ENCODE data around the gene VEGFA.

The VEGFA gene

DNA sequence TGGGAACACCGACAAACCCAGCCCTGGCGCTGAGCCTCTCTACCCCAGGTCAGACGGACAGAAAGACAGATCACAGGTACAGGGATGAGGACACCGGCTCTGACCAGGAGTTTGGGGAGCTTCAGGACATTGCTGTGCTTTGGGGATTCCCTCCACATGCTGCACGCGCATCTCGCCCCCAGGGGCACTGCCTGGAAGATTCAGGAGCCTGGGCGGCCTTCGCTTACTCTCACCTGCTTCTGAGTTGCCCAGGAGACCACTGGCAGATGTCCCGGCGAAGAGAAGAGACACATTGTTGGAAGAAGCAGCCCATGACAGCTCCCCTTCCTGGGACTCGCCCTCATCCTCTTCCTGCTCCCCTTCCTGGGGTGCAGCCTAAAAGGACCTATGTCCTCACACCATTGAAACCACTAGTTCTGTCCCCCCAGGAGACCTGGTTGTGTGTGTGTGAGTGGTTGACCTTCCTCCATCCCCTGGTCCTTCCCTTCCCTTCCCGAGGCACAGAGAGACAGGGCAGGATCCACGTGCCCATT is 15.3 kb downstream of the VEGFA start:
- DNase-seq (ENCODE audit: low spot score) = no peak

DNA sequence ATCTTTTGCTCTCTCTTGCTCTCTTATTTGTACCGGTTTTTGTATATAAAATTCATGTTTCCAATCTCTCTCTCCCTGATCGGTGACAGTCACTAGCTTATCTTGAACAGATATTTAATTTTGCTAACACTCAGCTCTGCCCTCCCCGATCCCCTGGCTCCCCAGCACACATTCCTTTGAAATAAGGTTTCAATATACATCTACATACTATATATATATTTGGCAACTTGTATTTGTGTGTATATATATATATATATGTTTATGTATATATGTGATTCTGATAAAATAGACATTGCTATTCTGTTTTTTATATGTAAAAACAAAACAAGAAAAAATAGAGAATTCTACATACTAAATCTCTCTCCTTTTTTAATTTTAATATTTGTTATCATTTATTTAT is 15.9 kb downstream of the VEGFA start:
- DNase-seq (ENCODE audit: low spot score) = no peak

DNA sequence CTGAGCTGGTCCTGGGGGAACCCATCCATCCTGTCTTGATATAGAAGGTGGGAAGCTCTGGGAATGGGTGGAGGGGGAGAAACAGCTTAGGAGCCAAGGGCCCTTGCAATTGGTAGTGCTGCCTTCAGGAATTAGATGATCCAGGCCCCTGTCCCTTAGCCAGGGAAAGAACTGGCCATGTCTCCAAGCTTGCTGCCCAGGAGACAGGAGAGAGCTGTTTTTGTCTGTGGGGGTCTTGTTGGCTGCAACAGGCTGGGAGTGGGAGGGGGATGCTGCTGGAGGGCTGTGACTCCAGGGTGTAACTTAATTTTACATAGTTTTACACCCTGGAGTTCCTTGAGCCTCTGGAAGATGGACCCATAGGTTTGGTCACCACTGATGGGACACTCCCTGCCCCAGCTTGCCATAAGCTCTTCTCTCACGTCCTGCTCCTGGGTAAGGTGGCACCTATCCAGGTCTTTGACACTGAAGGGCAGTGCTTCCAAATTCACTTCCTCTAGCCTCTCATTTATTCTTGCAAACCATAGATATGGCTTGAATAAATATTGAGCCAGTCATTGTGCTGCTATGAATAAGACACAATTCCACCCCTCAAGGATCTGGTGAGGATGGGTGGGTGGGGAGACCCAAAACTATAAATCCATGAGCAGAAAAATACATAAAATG is 16.8 kb downstream of the VEGFA start:
- no peak for DNase-seq (ENCODE audit: low spot score)

DNA sequence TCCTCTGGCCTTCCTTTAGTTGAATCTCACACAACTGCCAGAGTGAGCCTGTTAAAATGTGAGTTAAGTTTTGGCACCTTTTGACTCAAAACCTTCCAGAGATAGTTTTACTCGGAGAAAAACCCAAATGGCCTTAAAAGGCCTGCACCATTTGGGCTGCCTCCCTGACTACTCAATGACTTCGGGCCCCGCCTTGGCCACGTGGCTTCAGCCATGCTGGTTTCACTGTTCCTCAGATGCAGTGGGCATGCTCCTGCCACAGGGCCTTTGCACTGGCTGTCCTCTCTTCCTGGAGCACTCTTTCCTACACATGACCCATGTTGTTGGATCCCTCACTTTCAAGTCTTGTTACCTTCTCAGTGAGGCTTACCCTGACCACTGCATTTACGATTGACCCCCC is 18.3 kb downstream of the VEGFA start:
- no peak for DNase-seq (ENCODE audit: low spot score)

DNA sequence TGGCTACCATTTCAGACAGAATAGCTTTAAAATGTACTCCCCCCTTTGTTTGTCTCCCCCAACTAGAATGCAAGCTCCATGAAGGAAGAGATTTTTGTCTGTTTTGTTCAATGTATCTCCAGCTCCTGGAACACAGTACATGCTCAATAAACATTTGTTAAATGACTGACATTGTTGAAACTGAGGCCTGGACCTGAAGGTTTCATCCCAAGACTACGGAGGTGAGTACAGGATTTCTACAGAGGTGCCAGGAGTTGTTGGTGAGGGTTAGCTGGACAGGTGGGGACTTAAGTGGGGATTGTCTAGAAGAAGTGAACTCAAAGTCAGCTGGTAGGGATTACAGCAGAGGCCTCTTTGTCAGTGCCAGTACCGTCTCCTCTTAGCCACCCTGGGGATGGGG is 19.4 kb downstream of the VEGFA start:
- DNase-seq (ENCODE audit: low spot score) = no peak

DNA sequence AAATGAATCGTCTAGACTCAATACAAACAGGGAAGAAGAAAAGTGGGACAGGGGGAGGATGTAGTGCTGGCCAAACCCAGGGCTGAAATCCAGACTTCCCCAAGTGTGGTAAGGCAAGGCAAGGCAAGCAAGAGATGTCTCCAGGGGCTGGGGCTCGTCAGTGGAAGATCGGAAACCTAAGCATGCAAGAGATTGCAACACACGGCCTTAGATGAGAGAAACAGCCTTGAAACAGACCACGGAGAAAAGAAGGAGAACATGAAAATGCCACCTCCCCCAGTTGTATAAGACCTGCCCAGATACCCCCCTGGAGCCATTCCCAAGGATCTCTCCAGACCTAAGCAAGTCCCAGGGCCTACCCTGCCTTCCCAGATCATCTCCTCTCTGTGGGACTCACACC is 20.0 kb downstream of the VEGFA start:
- DNase-seq (ENCODE audit: low spot score) = no peak

DNA sequence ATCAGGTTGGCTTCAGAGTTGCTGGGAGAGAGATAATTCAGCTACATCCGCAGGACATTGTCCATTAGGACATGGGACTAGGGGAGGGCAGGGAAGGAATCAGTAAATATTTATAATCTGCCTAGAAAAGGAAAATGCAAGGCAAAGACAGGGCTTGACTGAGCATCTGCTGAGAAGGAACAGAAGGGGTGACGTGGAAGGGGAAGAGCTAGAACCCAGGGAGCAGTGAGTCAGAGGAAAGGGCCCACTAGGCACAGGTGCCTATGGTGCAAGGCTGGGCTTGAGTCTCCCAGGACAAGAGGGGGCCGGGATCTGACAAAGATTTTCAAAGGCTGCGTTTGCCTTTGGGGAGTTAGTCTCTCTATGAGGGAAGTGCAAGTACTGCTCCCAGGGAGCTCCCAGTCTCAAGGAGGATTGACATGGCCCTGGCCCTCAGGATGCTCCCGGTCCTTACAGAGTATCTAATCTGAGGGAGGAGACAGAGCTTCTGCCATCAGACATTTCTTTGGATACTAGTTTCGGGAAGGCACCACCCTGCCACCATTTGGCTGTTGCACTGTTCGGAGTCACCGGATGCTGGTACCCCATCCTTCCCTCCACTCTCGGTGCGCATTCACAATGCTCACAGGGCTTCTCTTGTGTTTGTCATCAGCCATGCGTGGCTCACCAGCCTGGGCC is 21.9 kb downstream of the VEGFA start:
- DNase-seq (ENCODE audit: low spot score) = no peak

DNA sequence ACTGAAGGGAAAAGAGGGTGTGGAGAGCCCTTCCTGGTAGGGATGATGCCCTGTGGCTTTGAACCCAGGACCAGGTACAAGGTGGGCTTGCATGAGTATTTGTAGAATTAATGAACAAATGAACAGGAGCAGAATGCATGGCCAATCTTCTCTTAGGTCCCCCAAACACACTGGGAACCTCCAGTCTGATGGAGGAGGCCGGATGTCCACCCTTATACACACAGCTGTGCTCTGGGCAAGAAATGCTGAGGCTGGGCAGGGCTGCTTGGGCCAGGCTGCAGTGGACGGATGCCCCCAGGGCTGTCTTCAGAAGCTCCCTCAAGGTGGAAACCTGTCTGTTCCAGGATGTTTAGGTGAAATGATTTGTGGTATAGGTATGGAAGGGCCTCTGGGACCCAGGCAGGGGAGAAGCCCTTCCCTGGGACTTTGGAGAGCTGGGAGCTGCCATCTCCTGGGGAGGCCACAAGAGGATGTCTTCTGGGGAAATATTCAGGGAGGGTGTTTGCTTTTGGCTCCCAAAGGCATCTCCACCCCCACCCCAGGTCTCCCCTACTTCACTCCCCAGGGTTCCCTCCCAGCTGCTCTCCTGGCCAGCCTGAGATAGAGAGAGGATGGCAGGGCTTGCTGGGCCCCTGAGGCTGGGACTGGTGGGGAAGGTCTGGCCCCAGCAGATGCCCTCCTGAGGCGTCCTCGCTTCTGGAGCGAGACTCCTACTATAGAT is 23.3 kb downstream of the VEGFA start:
- no peak for DNase-seq (ENCODE audit: low spot score)

DNA sequence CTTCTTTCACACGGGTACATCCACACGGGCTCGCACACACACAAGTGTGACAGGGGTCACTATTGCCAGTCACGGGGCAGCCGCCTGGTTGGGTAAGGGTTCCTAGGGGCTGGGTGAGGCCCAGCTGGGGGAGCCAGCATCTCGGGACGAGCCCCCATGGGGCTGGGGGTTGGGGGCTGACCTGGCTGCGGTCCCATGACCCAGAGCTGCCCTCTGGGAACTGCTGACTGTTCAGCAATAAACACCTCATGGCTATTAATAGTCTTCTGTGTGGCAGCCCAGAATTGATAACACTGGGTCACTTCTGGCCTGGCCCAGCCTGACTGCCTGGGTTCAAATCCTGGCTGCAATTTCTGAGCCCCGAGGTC is 23.8 kb downstream of the VEGFA start:
- DNase-seq (ENCODE audit: low spot score) = no peak

DNA sequence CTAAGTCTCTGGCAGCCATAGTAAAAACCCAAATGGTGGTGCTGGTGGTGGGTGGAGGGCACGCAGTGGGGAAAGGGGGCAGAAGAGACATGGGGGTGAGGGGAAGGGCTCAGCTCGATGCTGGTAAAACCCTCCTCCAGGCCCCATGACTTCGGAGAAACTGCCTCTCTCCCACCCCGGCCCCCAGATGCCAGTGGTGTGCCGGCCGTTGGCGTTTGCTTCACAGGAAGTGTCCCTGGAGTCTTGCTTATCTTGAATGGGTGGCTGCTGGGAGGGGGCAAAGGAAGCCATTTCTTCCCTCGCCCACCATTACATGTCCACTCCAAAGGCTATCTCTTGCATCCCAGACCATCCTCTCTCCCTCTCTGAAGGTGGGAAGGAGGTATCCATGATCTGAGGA is 25.4 kb downstream of the VEGFA start:
- no peak for DNase-seq (ENCODE audit: low spot score)

DNA sequence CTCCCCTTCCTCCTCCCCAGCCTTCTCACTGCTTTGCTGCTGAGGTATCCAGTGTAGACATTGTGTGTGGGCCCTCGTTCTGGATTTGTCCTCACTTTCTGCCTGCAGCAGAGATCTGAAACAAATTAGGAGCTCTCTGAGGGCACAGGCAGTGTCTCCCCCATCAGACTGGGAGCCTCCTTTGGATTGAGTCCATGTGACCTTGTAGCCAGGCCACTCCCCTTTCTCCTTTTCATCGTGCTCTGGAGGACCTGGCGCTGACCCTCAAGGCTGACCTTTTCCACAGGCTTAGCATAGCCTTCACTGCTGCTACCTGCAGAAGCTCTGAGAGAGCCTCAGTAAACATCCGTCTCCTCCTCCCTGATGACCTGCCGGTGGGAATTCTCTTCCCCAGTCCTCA is 26.2 kb downstream of the VEGFA start:
- DNase-seq (ENCODE audit: low spot score) = no peak

DNA sequence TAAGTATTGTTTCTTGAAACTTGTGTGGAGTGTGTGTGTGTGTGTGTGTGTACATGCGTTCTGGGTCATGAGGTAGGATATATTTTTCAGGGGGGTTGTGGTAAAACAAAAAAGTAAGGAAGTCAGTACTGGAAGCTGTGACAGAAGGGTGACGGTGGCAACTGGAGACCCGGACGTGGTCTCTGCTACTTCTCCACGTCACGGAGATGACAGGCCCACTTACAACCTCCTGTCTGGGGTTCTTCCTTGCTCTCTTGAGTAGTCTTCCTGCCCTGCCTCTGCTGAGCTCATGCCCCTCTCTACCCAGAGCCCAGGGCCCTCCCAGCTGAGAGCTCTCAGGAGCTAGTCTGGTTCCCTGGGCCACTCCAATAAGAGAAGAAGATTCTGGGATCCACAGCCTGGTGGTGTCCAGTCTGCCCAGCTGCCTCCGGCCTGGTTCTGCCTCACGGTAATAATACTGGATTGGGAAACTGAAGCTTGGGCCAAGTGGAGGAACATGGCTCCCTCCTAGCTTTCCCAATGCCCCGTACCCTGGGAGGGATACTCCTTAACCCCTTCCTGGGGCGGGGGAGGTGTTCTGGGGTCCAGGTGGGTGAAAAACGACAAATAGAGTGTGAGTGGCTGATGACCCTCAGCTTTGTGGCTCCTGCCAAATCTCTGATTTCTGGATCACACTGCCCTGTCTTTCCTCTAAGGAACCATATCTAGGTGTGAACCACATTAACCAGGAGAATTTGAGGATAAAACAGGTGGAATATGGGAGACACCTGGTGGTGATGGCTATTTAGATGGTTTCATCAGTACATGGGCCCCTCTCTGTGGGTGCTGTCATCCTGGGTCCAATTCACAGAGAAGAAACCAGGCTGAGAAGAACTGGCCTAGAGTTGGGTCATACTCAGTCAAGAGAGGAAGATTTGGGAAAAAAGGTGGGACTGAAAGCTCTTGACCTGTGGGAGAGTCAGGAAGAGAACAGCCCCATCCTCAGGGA is 27.2 kb downstream of the VEGFA start:
- DNase-seq (ENCODE audit: low spot score) = no peak

DNA sequence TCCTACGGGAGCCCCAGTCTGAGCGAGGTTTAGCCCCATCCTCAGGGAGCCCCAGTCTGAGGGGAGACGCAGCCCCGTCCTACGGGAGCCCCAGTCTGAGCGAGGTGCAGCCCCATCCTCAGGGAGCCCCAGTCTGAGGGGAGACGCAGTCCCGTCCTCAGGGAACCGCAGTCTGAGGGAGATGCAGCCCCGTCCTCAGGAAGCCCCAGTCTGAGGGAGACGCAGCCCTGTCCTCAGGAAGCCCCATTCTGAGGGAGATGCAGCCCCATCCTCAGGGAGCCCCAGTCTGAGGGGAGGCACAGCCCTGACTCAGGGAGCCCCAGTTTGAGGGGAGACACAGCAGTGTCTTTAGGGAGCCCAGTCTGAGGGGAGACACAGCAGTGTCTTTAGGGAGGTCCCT is 27.9 kb downstream of the VEGFA start:
- DNase-seq (ENCODE audit: low spot score) = no peak

DNA sequence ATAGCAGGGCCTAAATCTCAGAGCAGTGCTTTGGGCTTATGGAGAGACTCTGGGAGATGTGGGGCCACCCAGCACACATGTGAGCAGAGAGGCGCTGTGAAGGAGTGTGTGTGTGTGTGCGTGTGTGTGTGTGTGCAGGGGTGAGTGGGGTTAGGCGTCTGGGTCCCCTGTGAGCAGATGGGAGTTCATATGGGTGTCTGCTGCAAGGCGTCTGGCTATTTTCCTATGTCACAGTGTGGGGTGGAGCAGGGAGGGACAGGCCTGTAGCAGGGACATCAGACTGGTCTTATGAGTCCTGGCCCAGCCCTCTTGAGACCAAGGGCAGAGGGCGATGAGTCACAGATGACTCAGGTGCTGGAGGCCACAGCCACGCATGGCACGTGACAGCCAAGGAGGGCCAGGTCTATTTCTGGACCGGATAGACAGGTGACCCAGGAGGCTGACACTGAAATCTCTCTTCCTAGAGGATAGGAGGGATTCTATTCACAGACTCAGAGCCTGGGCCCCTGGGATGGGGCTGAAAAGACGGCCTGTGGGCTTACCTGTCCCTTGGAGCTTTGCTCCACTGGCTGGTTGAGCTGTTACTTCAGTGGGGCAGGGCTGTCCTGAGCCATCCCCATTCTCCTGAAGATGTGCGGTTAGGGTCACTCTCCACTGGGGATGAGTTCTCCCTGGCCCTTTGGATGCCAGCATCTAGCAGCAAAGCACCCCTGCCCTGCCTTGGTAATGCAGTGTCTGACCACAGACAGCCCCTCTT is 28.9 kb downstream of the VEGFA start:
- no peak for DNase-seq (ENCODE audit: low spot score)

DNA sequence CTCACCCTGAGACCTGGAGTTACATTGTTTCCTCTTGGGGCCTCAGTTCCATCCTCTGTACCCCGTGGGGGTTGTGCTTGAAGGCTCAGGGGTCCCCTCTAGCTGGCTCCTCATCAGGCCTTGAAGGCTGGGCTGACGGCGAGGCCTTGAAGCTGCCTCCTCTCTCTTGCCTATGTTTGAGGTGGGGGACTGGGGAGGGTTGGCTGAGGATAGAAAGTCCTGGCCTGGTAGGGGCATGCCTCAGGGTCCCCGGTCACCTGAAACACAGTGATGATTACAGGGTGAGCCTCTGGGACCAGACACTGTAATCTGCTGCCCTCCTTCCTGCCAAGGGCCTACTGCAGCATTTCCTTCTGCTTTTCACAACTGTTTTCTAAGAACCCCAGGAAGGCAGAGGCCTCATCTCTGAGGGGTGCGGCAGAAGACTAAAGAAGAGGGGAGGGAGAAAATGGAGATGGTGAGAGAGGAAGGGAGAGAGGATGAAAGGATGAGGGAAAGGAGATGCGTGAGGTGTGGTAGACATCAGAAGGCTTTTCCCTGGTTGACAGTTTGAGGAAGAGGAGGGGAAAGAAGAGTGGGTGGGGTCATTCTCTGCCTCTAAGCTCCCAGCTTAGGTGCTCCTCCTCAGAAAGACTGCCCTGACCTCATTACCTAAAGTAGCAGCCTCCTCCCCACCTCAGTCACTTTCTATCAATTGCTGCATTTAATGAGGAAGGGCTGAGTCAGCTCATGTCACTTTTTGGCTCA is 29.7 kb downstream of the VEGFA start:
- DNase-seq (ENCODE audit: low spot score) = no peak

DNA sequence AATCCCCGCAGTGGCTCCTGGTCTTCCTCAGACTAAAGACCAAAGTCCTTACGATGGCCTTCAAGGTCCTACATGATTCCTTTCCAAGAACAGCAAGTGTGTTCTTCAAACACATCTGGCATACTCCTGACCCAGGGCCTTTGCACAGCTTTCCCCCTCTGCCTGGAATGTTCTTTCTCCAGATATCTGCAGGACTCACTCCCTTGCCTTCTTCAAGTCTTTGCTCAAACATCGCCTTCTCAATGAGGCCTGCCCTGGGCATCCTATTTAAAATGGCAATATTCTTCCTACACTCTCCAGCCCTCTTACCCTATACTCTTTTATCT is 30.2 kb downstream of the VEGFA start:
- DNase-seq (ENCODE audit: low spot score) = no peak

DNA sequence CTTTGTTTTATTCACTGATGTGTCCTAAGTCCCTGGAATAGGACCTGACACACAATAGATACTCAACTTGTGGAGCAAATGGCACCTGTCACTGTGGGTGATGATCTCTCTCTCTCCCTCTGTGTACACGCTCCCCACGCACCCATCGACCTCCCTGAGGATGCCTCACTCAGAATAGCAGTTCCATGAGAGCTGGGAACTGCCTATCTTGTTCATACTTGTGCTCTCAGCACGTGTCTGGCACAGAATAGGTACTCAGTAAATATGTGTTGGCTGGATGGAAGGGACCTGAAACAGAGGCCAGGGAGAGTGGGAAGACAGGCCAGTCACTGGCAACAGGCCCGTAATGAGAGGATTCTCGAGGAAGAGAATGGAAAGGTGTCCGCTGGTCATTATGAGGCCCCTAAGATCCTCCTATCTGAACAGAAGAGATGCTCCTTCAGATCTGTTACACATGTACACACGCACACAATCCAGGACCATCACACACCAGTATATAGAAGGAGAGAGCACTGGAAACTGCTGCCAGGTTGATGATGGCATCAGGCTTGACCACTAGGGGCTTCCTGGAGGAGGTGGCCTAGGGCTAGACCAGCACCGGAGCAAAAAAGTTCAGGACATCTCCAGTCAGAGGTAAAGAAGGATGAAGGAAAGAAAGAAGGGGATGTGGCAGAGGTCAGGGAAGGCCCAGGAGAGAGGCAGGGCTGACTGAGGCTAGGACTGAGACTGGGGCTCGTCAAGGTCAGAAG is 30.9 kb downstream of the VEGFA start:
- no peak for DNase-seq (ENCODE audit: low spot score)

DNA sequence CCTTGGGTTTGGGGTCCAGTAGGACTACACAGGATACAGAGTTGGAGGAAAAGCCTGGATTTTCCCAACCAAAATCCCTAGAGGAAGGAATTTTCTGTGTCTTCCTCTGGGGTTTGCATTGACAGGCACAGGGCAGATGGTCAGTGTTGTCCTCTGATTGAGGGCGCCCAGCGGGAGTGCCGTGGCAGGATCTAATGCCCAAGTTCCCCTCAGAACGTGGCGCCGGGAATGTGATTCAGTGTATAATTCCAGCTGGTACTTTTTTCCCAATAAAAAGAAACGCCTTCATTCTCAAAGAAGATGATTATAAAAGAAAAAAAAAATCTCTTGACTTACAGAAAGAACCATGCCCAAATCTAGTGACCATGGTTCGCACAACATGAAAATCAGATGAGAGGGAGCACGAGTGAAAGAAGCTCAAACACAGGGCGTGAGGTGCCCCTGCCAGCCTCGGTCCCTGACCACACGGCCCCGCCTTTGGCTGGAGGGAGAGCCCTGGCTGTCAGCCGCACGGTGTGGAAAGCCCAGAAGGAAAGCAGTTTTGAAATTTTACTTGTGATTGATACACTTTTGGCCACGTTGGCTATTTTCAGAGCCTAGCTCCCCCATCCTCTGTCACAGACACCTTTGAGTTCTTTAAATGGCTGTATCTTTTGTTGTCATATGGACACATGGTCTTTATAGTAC is 31.6 kb downstream of the VEGFA start:
- no peak for DNase-seq (ENCODE audit: low spot score)

DNA sequence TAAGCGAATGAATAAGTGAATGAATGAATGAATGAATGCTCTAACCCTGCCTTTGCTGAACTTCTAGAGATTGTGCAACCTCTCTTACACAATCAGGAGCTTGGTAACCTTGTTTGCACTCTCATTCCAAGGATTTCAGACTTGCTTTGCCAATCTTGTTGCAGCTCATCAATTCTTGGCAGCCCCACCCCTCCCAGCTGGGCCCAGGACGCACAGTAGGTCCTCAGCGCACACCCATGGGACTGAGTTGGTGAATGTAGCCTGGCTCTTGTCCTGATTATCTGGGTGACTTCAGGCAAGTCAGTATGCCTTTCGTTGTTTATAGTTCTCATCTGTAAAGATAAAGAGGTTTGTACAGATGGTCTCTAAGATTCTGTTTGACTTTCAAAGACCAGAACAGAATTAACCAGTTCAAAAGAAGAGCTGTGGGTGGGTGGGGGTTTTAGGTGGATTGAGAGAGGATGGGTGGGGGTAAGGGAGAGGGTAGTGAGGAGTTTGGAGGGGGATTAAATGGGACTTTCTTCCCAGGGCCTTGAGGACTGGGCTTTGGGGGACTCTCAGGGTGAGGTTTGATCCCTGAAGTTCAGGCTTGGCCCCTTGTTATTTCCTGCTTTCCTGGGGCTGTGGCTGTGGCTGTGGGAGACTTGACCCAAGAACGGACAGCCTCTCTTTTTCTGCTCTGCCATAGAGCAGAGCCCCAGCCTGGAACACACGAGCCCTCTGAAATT is 33.2 kb downstream of the VEGFA start:
- DNase-seq (ENCODE audit: low spot score) = no peak

Data from activated CD4-positive, alpha-beta T cell treated with anti-CD3 and anti-CD28 coated beads, Interleukin-2, Interleukin-4, amounts not matched to agents 100 ng/mL and 50 ng/mL, durations not matched to agents 16 hours and 8 hours (primary cell).